ENCODE measurements around the gene LRRN2. TPM values are rescaled to one million over a fixed set of nuclear protein-coding genes. Genes with fewer than 3 reads are reported as not detected.

Gene LRRN2
- total and polyA plus RNA-seq, 2 of the 8 experiments (the other 6 are each of a cell fraction or from before 2014, with no cell fraction given) = 1.8 to 2.3 TPM

GRCh38 chr1:204704794-204705492, 19.4 kb upstream of the LRRN2 start:
- no peak for FAIRE-seq
- CTCF ChIA-PET (ENCODE audit: partially characterized antibody) = interaction anchor here (0.7 to 7.4 kb wide), 9 partner anchors 10 to 1001 kb away, joined by 3 to 53 read pairs (median 4); no protein-coding TSS in a partner anchor
- no peak overlapping the region for H4K91ac ChIP-seq (replicated peaks; ENCODE audit: insufficient read length, low read length)

More at GRCh38 chr1:204704794-204705492, 19.4 kb upstream of the LRRN2 start:
- no peak overlapping the region for H3K14ac ChIP-seq (ENCODE audit: insufficient read length)
- H3K79me1 ChIP-seq (ENCODE audit: low read depth, low read length) = no peaks in the 10 kb centered on the region
- no peak overlapping the region for H4K5ac ChIP-seq (ENCODE audit: insufficient read length, low read depth, low read length)
- H2BK5ac ChIP-seq (ENCODE audit: low read depth, low read length) = no peak overlapping the region
- no peaks in the 10 kb centered on the region for H3K36me3 ChIP-seq (ENCODE audit: control insufficient read depth in 2 of 4, insufficient read depth in 4 of 4, low read length in 3 of 4)
- H3K4me3 ChIP-seq (ENCODE audit: extremely low read depth in 1 of 4, insufficient read depth in 2 of 4, low read depth in 3 of 4, low read length in 4 of 4) = no peak overlapping the region
- TF ChIP-seq CEBPB (IDR thresholded peaks at IDR 0.05; ENCODE audit: low read depth, low read length) (no peak), SIRT6 (IDR thresholded peaks at IDR 0.05; ENCODE audit: low read length) (no peak), SRF (IDR thresholded peaks at IDR 0.05; ENCODE audit: low read depth, low read length) (no peak), HDAC2 (IDR thresholded peaks at IDR 0.05; ENCODE audit: borderline replicate concordance in 1 of 2, low read depth in 2 of 2, low read length in 2 of 2) (no peak), EGR1 (IDR thresholded peaks at IDR 0.05; ENCODE audit: borderline replicate concordance, low read depth, low read length) (no peak), NRF1 (IDR thresholded peaks at IDR 0.05; ENCODE audit: low read depth, low read length) (no peak), EP300 (IDR thresholded peaks at IDR 0.05; ENCODE audit: borderline replicate concordance in 1 of 2, low read depth in 2 of 2, low read length in 2 of 2) (no peak), SP1 (IDR thresholded peaks at IDR 0.05; ENCODE audit: low read depth, low read length) (no peak), BRCA1 (IDR thresholded peaks at IDR 0.05; ENCODE audit: low read depth, low read length) (no peak), ATF2 (IDR thresholded peaks at IDR 0.05; ENCODE audit: low read length) (no peak), KDM4A (IDR thresholded peaks at IDR 0.05; ENCODE audit: low read depth, low read length, severe bottlenecking) (no peak)
- H3K4me1 ChIP-seq (replicated peaks in 1 of 4; ENCODE audit: control insufficient read depth in 3 of 4, insufficient read depth in 4 of 4, low read length in 3 of 4) = peaks cover 17 to 25% (median 22%) of the 10 kb centered on the region in 4 experiments
- WGBS, 2 experiments (ENCODE audit: extremely low coverage in 1 of 2, insufficient coverage in 1 of 2, insufficient read length in 1 of 2, insufficient replicate concordance in 2 of 2, low coverage in 1 of 2, low lambda C conversion rate in 2 of 2, missing lambda C conversion rate in 1 of 2) = 91% methylated on average over 4 of the region's 4 CpGs; no CpG with 5 or more reads in 1 of the 2 experiments
- peaks cover 5 to 12% of the 10 kb centered on the region in 2 experiments for H4K20me1 ChIP-seq (replicated peaks in 1 of 2; ENCODE audit: control insufficient read depth in 1 of 2, insufficient read depth in 2 of 2, low read length in 2 of 2)
- H3K56ac ChIP-seq (replicated peaks; ENCODE audit: insufficient read length, low read depth, low read length) = no peak overlapping the region
- H2BK120ac ChIP-seq (replicated peaks; ENCODE audit: low read depth, low read length) = no peak overlapping the region
- H2AK5ac ChIP-seq (ENCODE audit: low read depth, low read length) = no peak overlapping the region
- H3K4ac ChIP-seq (replicated peaks; ENCODE audit: insufficient read length, low read depth, low read length) = no peak overlapping the region
- no peak overlapping the region for H3K4me2 ChIP-seq (ENCODE audit: insufficient read depth in 1 of 2, low read depth in 2 of 2, low read length in 2 of 2)
- no peak overlapping the region for H3K27ac ChIP-seq (ENCODE audit: low read depth, low read length)
- POLR2A ChIA-PET (ENCODE audit: partially characterized antibody) = interaction anchor here (0.7 to 1.4 kb wide), 3 partner anchors 12 to 35 kb away, joined by 3 read pairs; no protein-coding TSS in a partner anchor
- no peak overlapping the region for H2BK12ac ChIP-seq (ENCODE audit: low read depth, low read length)
- no peak overlapping the region for H3K23ac ChIP-seq (ENCODE audit: insufficient read length)
- H3K27me3 ChIP-seq (replicated peaks in 1 of 4; ENCODE audit: control insufficient read depth in 3 of 4, extremely low read depth in 1 of 4, insufficient read depth in 3 of 4, low read length in 3 of 4) = peaks cover 17 to 44% (median 37%) of the 10 kb centered on the region in 4 experiments
- DNase-seq (ENCODE audit: low read depth in 1 of 2, low spot score in 2 of 2) = no peak
- H3K79me2 ChIP-seq (ENCODE audit: control insufficient read depth in 1 of 2, insufficient read depth in 2 of 2, low read length in 2 of 2) = no peaks in the 10 kb centered on the region
- no peak overlapping the region for H3K9ac ChIP-seq (replicated peaks in 1 of 4; ENCODE audit: extremely low read depth in 1 of 4, low read depth in 3 of 4, low read length in 3 of 4)
- H3K9me3 ChIP-seq (ENCODE audit: insufficient read depth in 2 of 2, low read depth in 1 of 2, low read length in 1 of 2) = no peaks in the 10 kb centered on the region
- no peak overlapping the region for H2BK20ac ChIP-seq (ENCODE audit: low read length)
- no peak overlapping the region for H2BK15ac ChIP-seq (ENCODE audit: low read length)
- H2AFZ ChIP-seq (ENCODE audit: low read length) = no peak overlapping the region
- H4K8ac ChIP-seq (ENCODE audit: extremely low read depth, insufficient read depth, low read length) = no peak overlapping the region
- H3K18ac ChIP-seq (ENCODE audit: extremely low read depth, low read length) = no peak overlapping the region
- H3K23me2 ChIP-seq (ENCODE audit: low read depth, low read length) = no peaks in the 10 kb centered on the region
